ENCODE results near the gene TCHH. TPM values are rescaled to one million over a fixed set of nuclear protein-coding genes. Genes with fewer than 3 reads are reported as not detected.

TCHH gene
- total and polyA plus RNA-seq, 10 of the 15 experiments (the other 5 are each of a cell fraction or from before 2014, with no cell fraction given), result not detected

GRCh38 chr1:152086760-152087159 is 28.5 kb downstream of the TCHH start (continued):
- no peak for TF ChIP-seq KLF5 (IDR thresholded peaks at IDR 0.05; ENCODE audit: partially characterized antibody)

- ATAC-seq (no peak), FAIRE-seq (no peak), DNase-seq (ENCODE audit: low read depth, low spot score) (no peak)
- CTCF ChIA-PET, result no interaction called here
- POLR2A ChIA-PET, result no interaction called here
- SMC1A ChIA-PET (ENCODE audit: uncharacterized antibody, unreplicated experiment), result no interaction called here
- H3K4me2 ChIP-seq (ENCODE audit: control insufficient read depth, insufficient read depth), result no peak overlapping the region
- intact Hi-C loops (cut with micrococcal nuclease; ENCODE audit: unreplicated experiment), result no loop called here
- no peak overlapping the region for H3K9ac ChIP-seq (ENCODE audit: control insufficient read depth, insufficient read depth, low read length)
- H3K36me3 ChIP-seq (ENCODE audit: control insufficient read depth in 2 of 2, insufficient read depth in 2 of 2, low read length in 1 of 2), result no peaks in the 10 kb centered on the region
- H3K9me3 ChIP-seq (replicated peaks; ENCODE audit: control insufficient read depth, insufficient read depth, low read length), result no peaks in the 10 kb centered on the region
- no peak overlapping the region for H3K27ac ChIP-seq (ENCODE audit: control insufficient read depth, insufficient read depth)
- H3K79me2 ChIP-seq (ENCODE audit: control insufficient read depth, insufficient read depth, low read length), result no peaks in the 10 kb centered on the region
- H3K4me3 ChIP-seq, result no peak overlapping the region
- H4K20me1 ChIP-seq (ENCODE audit: control insufficient read depth, insufficient read depth), result no peaks in the 10 kb centered on the region
- 0% methylated on average over 1 of the region's 1 CpG for WGBS (ENCODE audit: insufficient coverage, insufficient replicate concordance, low lambda C conversion rate, missing lambda C conversion rate)
- no peak overlapping the region for H2AFZ ChIP-seq (ENCODE audit: control insufficient read depth, low read depth, low read length)
- in situ Hi-C loops (cut with MboI), result no loop called here
- no TSS peak for BruUV-seq (replicated peaks)
- no peaks in the 10 kb centered on the region for H3K4me1 ChIP-seq (ENCODE audit: control insufficient read depth, insufficient read depth, low read length)
- peaks cover 0 to under 1% of the 10 kb centered on the region in 2 experiments; a peak in 1 of 4 replicates for H3K27me3 ChIP-seq (replicated peaks in 1 of 2; ENCODE audit: control insufficient read depth in 2 of 2, insufficient read depth in 2 of 2, low read length in 1 of 2)
- RAD21 ChIA-PET (ENCODE audit: unreplicated experiment), result no interaction called here
- no peak for TF ChIP-seq POLR2AphosphoS5 (IDR thresholded peaks at IDR 0.05; ENCODE audit: low read length)
- no peak for TF ChIP-seq KLF5 (IDR thresholded peaks at IDR 0.05; ENCODE audit: partially characterized antibody)
- no peak for TF ChIP-seq SMC3 (IDR thresholded peaks at IDR 0.05; ENCODE audit: borderline replicate concordance, low read length)
- no peak for TF ChIP-seq HDGF (IDR thresholded peaks at IDR 0.05)
- TF ChIP-seq SREBF2 (IDR thresholded peaks at IDR 0.05; ENCODE audit: low read length), result no peak
- no peak for TF ChIP-seq SMAD5 (IDR thresholded peaks at IDR 0.05; ENCODE audit: low read depth)
- no peak for TF ChIP-seq ZNF592 (IDR thresholded peaks at IDR 0.05)
- no peak for TF ChIP-seq NR2F1 (conservative IDR thresholded peaks at IDR 0.05)
- TF ChIP-seq ELK1 (IDR thresholded peaks at IDR 0.05; ENCODE audit: low read depth, low read length), result no peak
- no peak for TF ChIP-seq CEBPZ (IDR thresholded peaks at IDR 0.05; ENCODE audit: low read depth, low read length)
- no peak for TF ChIP-seq CHD4 (IDR thresholded peaks at IDR 0.05)
- TF ChIP-seq IRF5 (IDR thresholded peaks at IDR 0.05; ENCODE audit: borderline replicate concordance), result no peak
- TF ChIP-seq POU2F2 (IDR thresholded peaks at IDR 0.05; ENCODE audit: borderline replicate concordance, low read depth, low read length), result no peak
- TF ChIP-seq IRF4 (IDR thresholded peaks at IDR 0.05; ENCODE audit: low read depth, low read length), result no peak
Measured at GRCh38 chr1:152084853-152085252, 30.4 kb downstream of the TCHH start.
